ENCODE results near the gene RASL11B. TPM values are rescaled to one million over a fixed set of nuclear protein-coding genes. Genes with fewer than 3 reads are reported as not detected.

RASL11B gene
- not detected in 2 replicates for total RNA-seq (2014; rRNA removed; shearing (Covaris generic))

GRCh38 chr4:52861879-52862616 lies at the start of gene RASL11B:
TSS of gene RASL11B (plus strand) at chr4:52862317. CDS start at chr4:52862508, 191 bp downstream.

Other genes starting within 250 kb of the RASL11B start
- 3.3 and 4.9 TPM in 2 replicates for gene USP46, start 203.0 kb upstream of the RASL11B start, total RNA-seq (2014; rRNA removed; shearing (Covaris generic))
- 0.11 and 0.30 TPM in 2 replicates for gene ERVMER34-1, start 110.9 kb upstream of the RASL11B start, total RNA-seq (2014; rRNA removed; shearing (Covaris generic))